Osteocyte (in vitro differentiated cells): ENCODE data around the gene CD40LG. TPM values are rescaled to one million over a fixed set of nuclear protein-coding genes. Genes with fewer than 3 reads are reported as not detected.

Source experiments
- DNase-seq: peaks from one replicate; pipeline ENCODE4 v3.0.0; 2021; ENCODE audit warnings: mixed read lengths; ENCODE audit not compliant: unreplicated experiment; ENCODE audit errors: extremely low spot score
- H3K27ac Mint-ChIP-seq: one replicate; pipeline ENCODE4 v1.8.0; 2021; ENCODE audit warnings: mild to moderate bottlenecking, mixed read lengths; ENCODE audit not compliant: unreplicated experiment
- H3K27me3 Mint-ChIP-seq: one replicate; pipeline ENCODE4 v1.8.0; 2021; ENCODE audit warnings: mixed read lengths; ENCODE audit not compliant: unreplicated experiment
- H3K36me3 Mint-ChIP-seq: one replicate; pipeline ENCODE4 v1.8.0; 2021; ENCODE audit warnings: mixed read lengths; ENCODE audit not compliant: unreplicated experiment
- H3K4me1 Mint-ChIP-seq: one replicate; pipeline ENCODE4 v1.8.0; 2021; ENCODE audit warnings: mixed read lengths; ENCODE audit not compliant: unreplicated experiment
- H3K4me3 Mint-ChIP-seq: one replicate; pipeline ENCODE4 v1.8.0; 2021; ENCODE audit warnings: mild to moderate bottlenecking, moderate library complexity, mixed read lengths; ENCODE audit not compliant: unreplicated experiment
- H3K9me3 Mint-ChIP-seq: one replicate; pipeline ENCODE4 v1.8.0; 2021; ENCODE audit warnings: mixed read lengths; ENCODE audit not compliant: unreplicated experiment
- CTCF ChIP-seq: fragments of 200-600 bp; sonication (generic); IDR thresholded peaks from 2 replicates; pipeline ENCODE4 v1.5.0; 2021; ENCODE audit warnings: antibody characterized with exemption, mild to moderate bottlenecking, moderate library complexity
- total RNA-seq: library from RNA; stranded (reverse); gene quantifications from 2 replicates; pipeline ENCODE4 v1.2.1, GENCODE V29; 2021

The CD40LG gene
- total RNA-seq, 1 donor from 2014 or later, result not detected

- Mint-ChIP-seq H3K27ac (no peak overlapping the region), H3K4me1 (no peaks in the 10 kb centered on the region), H3K36me3 (peaks cover 2% of the 10 kb centered on the region), H3K9me3 (no peaks in the 10 kb centered on the region), H3K27me3 (no peaks in the 10 kb centered on the region), H3K4me3 (no peak overlapping the region)
- TF ChIP-seq CTCF, result no peak
- no peak for DNase-seq
Measured at GRCh38 chrX:136684120-136684519, 36.2 kb downstream of the CD40LG start.

- Mint-ChIP-seq H3K4me1 (peaks cover 5% of the 10 kb centered on the region), H3K27ac (no peak overlapping the region), H3K27me3 (no peaks in the 10 kb centered on the region), H3K36me3 (peaks cover 2% of the 10 kb centered on the region), H3K9me3 (no peaks in the 10 kb centered on the region), H3K4me3 (no peak overlapping the region)
- TF ChIP-seq CTCF, result no peak
- no peak for DNase-seq
Measured at GRCh38 chrX:136687457-136687856, 39.5 kb downstream of the CD40LG start.

- TF ChIP-seq CTCF, result no peak
Measured at GRCh38 chrX:136689436-136689835, 41.5 kb downstream of the CD40LG start.

GRCh38 chrX:136691028-136691809 lies 43.3 kb downstream of the CD40LG start:
- H3K4me1 Mint-ChIP-seq, result peaks cover 5% of the 10 kb centered on the region
- no peak for TF ChIP-seq CTCF
- H3K36me3 Mint-ChIP-seq, result no peaks in the 10 kb centered on the region
- no peak overlapping the region for H3K27ac Mint-ChIP-seq
- no peak overlapping the region for H3K4me3 Mint-ChIP-seq
- DNase-seq, result no peak
- H3K27me3 Mint-ChIP-seq, result no peaks in the 10 kb centered on the region
- no peaks in the 10 kb centered on the region for H3K9me3 Mint-ChIP-seq

More at GRCh38 chrX:136689436-136689835, 41.5 kb downstream of the CD40LG start:
- Mint-ChIP-seq H3K4me3 (no peak overlapping the region), H3K4me1 (peaks cover 5% of the 10 kb centered on the region), H3K27ac (no peak overlapping the region), H3K27me3 (no peaks in the 10 kb centered on the region), H3K9me3 (no peaks in the 10 kb centered on the region), H3K36me3 (no peaks in the 10 kb centered on the region)
- no peak for DNase-seq

GRCh38 chrX:136692271-136692670 lies 44.3 kb downstream of the CD40LG start:
- Mint-ChIP-seq H3K4me1 (peaks cover 5% of the 10 kb centered on the region), H3K9me3 (no peaks in the 10 kb centered on the region), H3K4me3 (no peak overlapping the region), H3K27ac (no peak overlapping the region), H3K27me3 (no peaks in the 10 kb centered on the region), H3K36me3 (no peaks in the 10 kb centered on the region)
- no peak for TF ChIP-seq CTCF
- no peak for DNase-seq
